Neural crest cell (in vitro differentiated cells): ENCODE data around the gene CPNE7. TPM values are rescaled to one million over a fixed set of nuclear protein-coding genes. Genes with fewer than 3 reads are reported as not detected.

Experiments used
- DNase-seq: peaks from one replicate; pipeline ENCODE4 v3.0.0; 2021; ENCODE audit warnings: low read depth, mixed read lengths, low spot score
- H3K27ac Mint-ChIP-seq: one replicate; pipeline ENCODE4 v1.8.0; 2021; ENCODE audit warnings: mild to moderate bottlenecking, mixed read lengths; ENCODE audit not compliant: unreplicated experiment
- H3K27me3 Mint-ChIP-seq: 2 replicates; pipeline ENCODE4 v1.8.0; 2021; ENCODE audit warnings: low read depth, mild to moderate bottlenecking, mixed read lengths
- H3K36me3 Mint-ChIP-seq: 2 replicates; pipeline ENCODE4 v1.8.0; 2021; ENCODE audit warnings: low read depth, mild to moderate bottlenecking, mixed read lengths
- H3K4me1 Mint-ChIP-seq: 2 replicates; pipeline ENCODE4 v1.8.0; 2021; ENCODE audit warnings: mixed read lengths
- H3K4me3 Mint-ChIP-seq: one replicate; pipeline ENCODE4 v1.8.0; 2021; ENCODE audit warnings: mild to moderate bottlenecking, mixed read lengths
- H3K9me3 Mint-ChIP-seq: 2 replicates; pipeline ENCODE4 v1.8.0; 2021; ENCODE audit warnings: mixed read lengths
- total RNA-seq: library from RNA; stranded (reverse); gene quantifications from 2 replicates; pipeline ENCODE4 v1.2.1, GENCODE V29; 2021
- TF ChIP-seq, protein P1 (sequence below): fragments of 200-600 bp; sonication (generic); conservative IDR thresholded peaks from 2 replicates; pipeline ENCODE4 v1.5.0; 2021; ENCODE audit warnings: antibody characterized with exemption, mild to moderate bottlenecking

Gene CPNE7
- total RNA-seq, 1 donor from 2014 or later: 2.7 TPM

GRCh38 chr16:89550421-89551007, 25.0 kb upstream of the CPNE7 start:
- TF ChIP-seq, protein P1, sequence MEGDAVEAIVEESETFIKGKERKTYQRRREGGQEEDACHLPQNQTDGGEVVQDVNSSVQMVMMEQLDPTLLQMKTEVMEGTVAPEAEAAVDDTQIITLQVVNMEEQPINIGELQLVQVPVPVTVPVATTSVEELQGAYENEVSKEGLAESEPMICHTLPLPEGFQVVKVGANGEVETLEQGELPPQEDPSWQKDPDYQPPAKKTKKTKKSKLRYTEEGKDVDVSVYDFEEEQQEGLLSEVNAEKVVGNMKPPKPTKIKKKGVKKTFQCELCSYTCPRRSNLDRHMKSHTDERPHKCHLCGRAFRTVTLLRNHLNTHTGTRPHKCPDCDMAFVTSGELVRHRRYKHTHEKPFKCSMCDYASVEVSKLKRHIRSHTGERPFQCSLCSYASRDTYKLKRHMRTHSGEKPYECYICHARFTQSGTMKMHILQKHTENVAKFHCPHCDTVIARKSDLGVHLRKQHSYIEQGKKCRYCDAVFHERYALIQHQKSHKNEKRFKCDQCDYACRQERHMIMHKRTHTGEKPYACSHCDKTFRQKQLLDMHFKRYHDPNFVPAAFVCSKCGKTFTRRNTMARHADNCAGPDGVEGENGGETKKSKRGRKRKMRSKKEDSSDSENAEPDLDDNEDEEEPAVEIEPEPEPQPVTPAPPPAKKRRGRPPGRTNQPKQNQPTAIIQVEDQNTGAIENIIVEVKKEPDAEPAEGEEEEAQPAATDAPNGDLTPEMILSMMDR: no peak
- Mint-ChIP-seq H3K27ac (no peak overlapping the region), H3K27me3 (no peaks in the 10 kb centered on the region), H3K36me3 (no peaks in the 10 kb centered on the region), H3K4me3 (no peak overlapping the region), H3K9me3 (no peaks in the 10 kb centered on the region), H3K4me1 (no peaks in the 10 kb centered on the region)
- DNase-seq: no peak

GRCh38 chr16:89552329-89552728, 23.2 kb upstream of the CPNE7 start:
- TF ChIP-seq, protein P1: no peak
- peaks cover 5% of the 10 kb centered on the region for H3K36me3 Mint-ChIP-seq
- DNase-seq: no peak
- H3K4me1 Mint-ChIP-seq: peaks cover 15% of the 10 kb centered on the region
- peak overlapping the region; percentile 67 for H3K27ac Mint-ChIP-seq
- no peaks in the 10 kb centered on the region for H3K9me3 Mint-ChIP-seq
- no peak overlapping the region for H3K4me3 Mint-ChIP-seq
- H3K27me3 Mint-ChIP-seq: no peaks in the 10 kb centered on the region

GRCh38 chr16:89552913-89553312, 22.6 kb upstream of the CPNE7 start:
- Mint-ChIP-seq H3K36me3 (peaks cover 8% of the 10 kb centered on the region), H3K4me1 (peaks cover 19% of the 10 kb centered on the region), H3K4me3 (no peak overlapping the region), H3K9me3 (no peaks in the 10 kb centered on the region), H3K27ac (no peak overlapping the region), H3K27me3 (peaks cover 3% of the 10 kb centered on the region)
- TF ChIP-seq, protein P1: no peak
- no peak for DNase-seq

GRCh38 chr16:89553733-89554132, 21.8 kb upstream of the CPNE7 start:
- DNase-seq: no peak
- TF ChIP-seq, protein P1: no peak
- no peak overlapping the region for H3K27ac Mint-ChIP-seq
- H3K27me3 Mint-ChIP-seq: peaks cover 3% of the 10 kb centered on the region
- H3K36me3 Mint-ChIP-seq: peaks cover 8% of the 10 kb centered on the region
- H3K9me3 Mint-ChIP-seq: no peaks in the 10 kb centered on the region
- no peak overlapping the region for H3K4me3 Mint-ChIP-seq
- H3K4me1 Mint-ChIP-seq: peaks cover 19% of the 10 kb centered on the region

DNA sequence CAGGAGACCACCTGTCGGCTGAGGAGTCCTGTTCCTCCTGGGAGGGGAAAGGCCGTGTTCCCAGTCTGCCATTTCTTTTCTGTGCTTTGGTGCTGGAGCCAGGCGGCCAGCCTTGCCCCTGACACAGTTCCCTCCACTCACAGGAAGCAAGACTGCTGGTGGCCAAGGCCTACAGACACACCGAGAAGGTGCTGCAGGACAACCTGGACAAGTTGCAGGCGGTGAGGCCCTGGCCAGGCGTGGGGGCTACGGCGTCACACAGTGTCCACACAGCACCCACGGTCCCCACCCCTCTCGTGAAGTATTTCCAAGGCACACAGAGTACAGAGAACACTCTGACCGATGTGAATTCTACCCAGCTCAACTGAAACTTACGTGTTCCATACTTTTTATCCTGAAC, 21.2 kb upstream of the CPNE7 start:
- TF ChIP-seq, protein P1: no peak

More for the DNA sequence above, 21.2 kb upstream of the CPNE7 start:
- Mint-ChIP-seq H3K9me3 (no peaks in the 10 kb centered on the region), H3K4me1 (peaks cover 19% of the 10 kb centered on the region), H3K27ac (no peak overlapping the region), H3K27me3 (peaks cover 3% of the 10 kb centered on the region), H3K4me3 (no peak overlapping the region), H3K36me3 (peaks cover 8% of the 10 kb centered on the region)
- DNase-seq: no peak
